A549 (cell line): ENCODE measurements around the gene CFAP97. TPM values are rescaled to one million over a fixed set of nuclear protein-coding genes. Genes with fewer than 3 reads are reported as not detected.

Experiments
- ATAC-seq, 2 experiments: fragments of 200-7000 bp in 1 of 2; fragments of >200 bp in 1 of 2; cut with Nextera tagmentation in 1 of 2; cut with Tn5 transposase in 1 of 2; 3 replicates each; pipeline versions ENCODE4 v1.8.0 to v1.9.1; 2018 to 2020; ENCODE audit warnings: mild to moderate bottlenecking in 1 of 2, moderate library complexity in 1 of 2
- CTCF ChIA-PET: fragments of 300-600 bp; sonication (Branson Sonifier 250); formaldehyde crosslinking; extraction: SDS; loops from one replicate; lab custom pipeline; 2021; ENCODE audit warnings: antibody characterized with exemption, inconsistent platforms; lab: Yijun Ruan, JAX
- POLR2A ChIA-PET: fragments of 350-600 bp; formaldehyde crosslinking; extraction: SDS; loops from one replicate; lab custom pipeline; 2021; ENCODE audit warnings: antibody characterized with exemption, inconsistent platforms; lab: Yijun Ruan, JAX
- DNase-seq, 2 experiments: peaks; one replicate each; pipeline versions ENCODE4 v3.0.0 to v3.0.0-alpha.2; 2011 to 2016; ENCODE audit warnings: low read depth in 1 of 2, low spot score in 1 of 2
- FAIRE-seq: peaks from 2 replicates; lab custom pipeline; 2011; peaks lifted over from hg19 to GRCh38; lab: Jason Lieb, UNC
- H3K27ac ChIP-seq, 2 experiments: fragments of >200 bp; sonication (Bioruptor Twin); formaldehyde crosslinking; 3 replicates each; pipeline ENCODE4 v1.5.1; 2016 to 2017
- H3K4me1 ChIP-seq: fragments of >200 bp; sonication (Bioruptor Twin); formaldehyde crosslinking; 3 replicates; pipeline ENCODE4 v1.6.1; 2016
- H3K4me2 ChIP-seq: fragments of >200 bp; sonication (Bioruptor Twin); formaldehyde crosslinking; 3 replicates; pipeline ENCODE4 v1.6.1; 2016
- H3K4me3 ChIP-seq: fragments of >200 bp; sonication (Bioruptor Twin); formaldehyde crosslinking; 3 replicates; pipeline ENCODE4 v1.5.1; 2016
- H3K9me3 ChIP-seq: fragments of >200 bp; sonication (Bioruptor Twin); formaldehyde crosslinking; 3 replicates; pipeline ENCODE4 v1.6.1; 2016
- BCL3 ChIP-seq: fragments of >200 bp; sonication (Bioruptor Twin); formaldehyde crosslinking; IDR thresholded peaks from 3 replicates; pipeline ENCODE4 v1.6.1; 2016
- BHLHE40 ChIP-seq: IDR thresholded peaks from 2 replicates; pipeline ENCODE4 v1.6.1; 2012; ENCODE audit warnings: low read depth, low read length, inconsistent platforms
- CBX2 ChIP-seq: fragments of 200-600 bp; sonication (generic); IDR thresholded peaks from 2 replicates; pipeline ENCODE4 v1.6.1; 2016; ENCODE audit warnings: low read depth, mild to moderate bottlenecking, borderline replicate concordance
- CHD2 ChIP-seq: fragments of 150-350 bp; IDR thresholded peaks from 2 replicates; pipeline ENCODE4 v1.6.1; 2014; ENCODE audit warnings: low read length; ENCODE audit not compliant: partially characterized antibody
- CTCF ChIP-seq: fragments of >200 bp; sonication (Bioruptor Twin); formaldehyde crosslinking; IDR thresholded peaks from 3 replicates; pipeline ENCODE4 v1.5.1; 2016
- EP300 ChIP-seq, 2 experiments: fragments of >200 bp; sonication (Bioruptor Twin); formaldehyde crosslinking; IDR thresholded peaks; 2 replicates in 1 of 2; 3 replicates in 1 of 2; pipeline ENCODE4 v1.6.1; 2016 to 2017
- HES2 ChIP-seq: fragments of >200 bp; sonication (Bioruptor Twin); formaldehyde crosslinking; IDR thresholded peaks from 2 replicates; pipeline ENCODE4 v1.6.1; 2016
- HOXA7 ChIP-seq: fragments of 250-450 bp; sonication (Bioruptor Pico); IDR thresholded peaks from 2 replicates; pipeline ENCODE4 v1.5.0; 2020; ENCODE audit warnings: mild to moderate bottlenecking, moderate library complexity
- HOXB13 ChIP-seq: fragments of 250-450 bp; sonication (Bioruptor Pico); IDR thresholded peaks from 2 replicates; pipeline ENCODE4 v1.5.0; 2020; ENCODE audit warnings: low read depth, mild to moderate bottlenecking, moderate library complexity
- NFE2L2 ChIP-seq: fragments of 150-350 bp; conservative IDR thresholded peaks from 2 replicates; pipeline ENCODE4 v1.6.1; 2014; ENCODE audit warnings: low read length
- POLR2AphosphoS2 ChIP-seq: conservative IDR thresholded peaks from 2 replicates; pipeline ENCODE4 v1.6.1; 2012; ENCODE audit warnings: low read length, improper control_type of control experiment, inconsistent platforms
- RAD21 ChIP-seq, 2 experiments: fragments of >200 bp in 1 of 2; sonication (Bioruptor Twin) in 1 of 2; formaldehyde crosslinking in 1 of 2; IDR thresholded peaks in 1 of 2; conservative IDR thresholded peaks in 1 of 2; 2 replicates in 1 of 2; 3 replicates in 1 of 2; pipeline ENCODE4 v1.6.1; 2012 to 2018; ENCODE audit warnings: inconsistent platforms in 1 of 2
- RFX5 ChIP-seq: fragments of 450-650 bp; IDR thresholded peaks from 2 replicates; pipeline ENCODE4 v1.7.1; 2014; ENCODE audit warnings: antibody characterized with exemption, mild to moderate bottlenecking, moderate library complexity
- SMC3 ChIP-seq: fragments of >200 bp; sonication (Bioruptor Twin); formaldehyde crosslinking; IDR thresholded peaks from 3 replicates; pipeline ENCODE4 v1.6.1; 2018; ENCODE audit warnings: inconsistent platforms
- TP53 ChIP-seq: fragments of 250-450 bp; sonication (Bioruptor Pico); IDR thresholded peaks from 2 replicates; pipeline ENCODE4 v1.5.0; 2021; ENCODE audit warnings: mild to moderate bottlenecking, moderate library complexity
- USF2 ChIP-seq: fragments of 450-650 bp; IDR thresholded peaks from 2 replicates; pipeline ENCODE4 v1.6.1; 2014; ENCODE audit warnings: antibody characterized with exemption
- ZC3H11A ChIP-seq: fragments of 450-650 bp; IDR thresholded peaks from 2 replicates; pipeline ENCODE4 v1.6.1; 2014; ENCODE audit warnings: antibody characterized with exemption, mild to moderate bottlenecking
- WGBS: methylation state at CpG from one replicate; pipeline ENCODE4 v1.1.6; 2017; ENCODE audit errors: missing lambda C conversion rate; 5-methylcytosine and 5-hydroxymethylcytosine counted together
- polyA plus RNA-seq, 4 experiments: library from polyadenylated mRNA; depleted of rRNA in 3 of 4; stranded (reverse); fragments of >200 nt; fragmentation: RNase III in 1 of 4; extraction: RNeasy Plus Mini Kit Qiagen cat#74134 plus additional on column Dnase treatment in 1 of 4; gene quantifications; 2 replicates in 3 of 4; 3 replicates in 1 of 4; pipeline ENCODE4 v1.2.3, GENCODE V29; 2011 to 2017

Gene CFAP97
- polyA plus RNA-seq, 2 of the 4 experiments (the other 2 are of a cell fraction): 15.8 to 48.2 TPM

GRCh38 chr4:185189606-185190305 is 14.0 kb downstream of the CFAP97 start (continued):
- no peak for TF ChIP-seq TP53 (CRISPR knock-in tag)
- no peak for TF ChIP-seq RAD21 (conservative IDR thresholded peaks at IDR 0.05 in 1 of 2, IDR thresholded peaks at IDR 0.05 in 1 of 2)

- FAIRE-seq (no peak), ATAC-seq (no peak), DNase-seq (no peak)
- H3K4me2 ChIP-seq: no peak overlapping the region
- H3K27ac ChIP-seq: no peak overlapping the region
- TF ChIP-seq HES2 (no peak), ZC3H11A (no peak), CHD2 (no peak), USF2 (no peak)
- CTCF ChIA-PET: interaction anchor here (0.9 to 1.7 kb wide), 2 partner anchors 9 to 15 kb away, joined by 3 read pairs; no protein-coding TSS in a partner anchor
- H3K4me3 ChIP-seq: no peak overlapping the region
- POLR2A ChIA-PET: no interaction called here
- 67% methylated on average over 3 of the region's 3 CpGs for WGBS
- H3K9me3 ChIP-seq: no peaks in the 10 kb centered on the region
- H3K4me1 ChIP-seq: peaks cover 3% of the 10 kb centered on the region; the same call in 1 of the 3 replicates
These were observed 17.0 kb downstream of the CFAP97 start for GRCh38 chr4:185186769-185187168.

- DNase-seq: peak; percentile 49 to 82
- ChIA-PET POLR2A (no interaction called here), CTCF (interaction anchor here (0.6 to 2.7 kb wide), 17 partner anchors 10 to 1928 kb away, joined by 3 to 25 read pairs (median 4); partner anchors contain the start of gene UFSP2)
- no peak for TF ChIP-seq RFX5
- peak; percentile 52 to 59 for TF ChIP-seq RAD21 (conservative IDR thresholded peaks at IDR 0.05 in 1 of 2, IDR thresholded peaks at IDR 0.05 in 1 of 2)
- TF ChIP-seq CTCF: peak; percentile 71
- peak; percentile 30; the same call in 1 of the 3 replicates for TF ChIP-seq SMC3
- no peak for TF ChIP-seq NFE2L2
- Histone ChIP-seq H3K4me1 (peaks cover 4% of the 10 kb centered on the region; the same call in 1 of the 3 replicates), H3K27ac (no peak overlapping the region), H3K9me3 (no peaks in the 10 kb centered on the region), H3K4me3 (no peak overlapping the region), H3K4me2 (no peak overlapping the region)
- FAIRE-seq: no peak
- peak; percentile 39 to 84; a peak in 4 of 6 replicates for ATAC-seq
- WGBS: 28% methylated on average over 6 of the region's 6 CpGs
These were observed 20.0 kb downstream of the CFAP97 start for GRCh38 chr4:185183622-185184281.

GRCh38 chr4:185182239-185182638 is 21.6 kb downstream of the CFAP97 start:
- CTCF ChIA-PET: interaction anchor here (0.6 to 2.7 kb wide), 5 partner anchors 8 to 48 kb away, joined by 3 to 25 read pairs (median 7); no protein-coding TSS in a partner anchor
- no peak for TF ChIP-seq ZC3H11A
- no peak for TF ChIP-seq BHLHE40
- no peak for TF ChIP-seq CBX2
- TF ChIP-seq BCL3: no peak
- TF ChIP-seq HOXB13 (CRISPR knock-in tag): no peak
- TF ChIP-seq HOXA7 (CRISPR knock-in tag): no peak
- TF ChIP-seq POLR2AphosphoS2: no peak
- TF ChIP-seq EP300 (IDR thresholded peaks at IDR 0.05): no peak
- no peak for FAIRE-seq
- 69% methylated on average over 2 of the region's 2 CpGs for WGBS
- Histone ChIP-seq H3K4me1 (peaks cover 4% of the 10 kb centered on the region; the same call in 1 of the 3 replicates), H3K4me3 (no peak overlapping the region), H3K27ac (no peak overlapping the region), H3K4me2 (no peak overlapping the region), H3K9me3 (no peaks in the 10 kb centered on the region)
- ATAC-seq: no peak
- DNase-seq: no peak
- POLR2A ChIA-PET: no interaction called here
